ENCODE measurements around the gene TRAF3. TPM values are rescaled to one million over a fixed set of nuclear protein-coding genes. Genes with fewer than 3 reads are reported as not detected.
"Not testable (repeated sequence)": the region's sequence is repeated elsewhere in the genome, so short reads cannot be mapped to it uniquely, and the experiment has no call there.

The TRAF3 gene
- polyA plus RNA-seq, 1 experiment = 20.1 TPM

DNA sequence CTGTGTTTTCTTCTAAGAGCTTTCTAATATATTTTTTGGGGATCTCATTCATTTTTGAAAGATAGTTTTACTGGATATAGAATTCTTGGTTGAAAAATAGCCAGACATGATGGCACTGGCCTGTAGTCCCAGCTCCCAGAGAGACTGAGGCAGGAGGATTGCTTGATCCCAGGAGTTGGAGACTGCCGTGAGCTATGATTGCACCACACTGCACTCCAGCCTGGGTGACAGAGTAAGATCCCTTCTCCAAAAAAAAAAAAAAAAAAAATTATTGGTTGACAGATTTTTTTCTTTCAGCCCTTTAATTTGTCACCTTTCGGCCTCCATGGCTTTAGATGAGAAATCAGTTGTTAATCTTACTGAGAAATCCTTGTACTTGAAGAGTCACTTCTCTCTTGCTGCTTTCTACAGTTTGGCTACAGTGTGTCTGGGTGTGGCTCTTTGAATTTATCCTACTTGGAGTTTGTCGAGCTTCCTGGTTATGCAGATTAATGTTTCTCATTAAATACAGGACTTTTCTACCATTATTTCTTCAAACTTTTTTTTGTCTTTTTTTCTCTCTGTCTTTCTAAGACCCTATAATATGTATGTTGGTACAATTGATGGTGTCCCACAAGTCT is 85.0 kb downstream of the TRAF3 start:
- ChIA-PET POLR2A (interaction anchor here (0.7 kb wide), 1 partner anchor 98 kb away, joined by 18 read pairs; no protein-coding TSS in a partner anchor), CTCF (interaction anchor here (0.7 kb wide), 1 partner anchor 10 kb away, joined by 3 read pairs; no protein-coding TSS in a partner anchor)
- TF ChIP-seq, protein P1, sequence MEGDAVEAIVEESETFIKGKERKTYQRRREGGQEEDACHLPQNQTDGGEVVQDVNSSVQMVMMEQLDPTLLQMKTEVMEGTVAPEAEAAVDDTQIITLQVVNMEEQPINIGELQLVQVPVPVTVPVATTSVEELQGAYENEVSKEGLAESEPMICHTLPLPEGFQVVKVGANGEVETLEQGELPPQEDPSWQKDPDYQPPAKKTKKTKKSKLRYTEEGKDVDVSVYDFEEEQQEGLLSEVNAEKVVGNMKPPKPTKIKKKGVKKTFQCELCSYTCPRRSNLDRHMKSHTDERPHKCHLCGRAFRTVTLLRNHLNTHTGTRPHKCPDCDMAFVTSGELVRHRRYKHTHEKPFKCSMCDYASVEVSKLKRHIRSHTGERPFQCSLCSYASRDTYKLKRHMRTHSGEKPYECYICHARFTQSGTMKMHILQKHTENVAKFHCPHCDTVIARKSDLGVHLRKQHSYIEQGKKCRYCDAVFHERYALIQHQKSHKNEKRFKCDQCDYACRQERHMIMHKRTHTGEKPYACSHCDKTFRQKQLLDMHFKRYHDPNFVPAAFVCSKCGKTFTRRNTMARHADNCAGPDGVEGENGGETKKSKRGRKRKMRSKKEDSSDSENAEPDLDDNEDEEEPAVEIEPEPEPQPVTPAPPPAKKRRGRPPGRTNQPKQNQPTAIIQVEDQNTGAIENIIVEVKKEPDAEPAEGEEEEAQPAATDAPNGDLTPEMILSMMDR (IDR thresholded peaks at IDR 0.05; ENCODE audit: insufficient read depth, low read depth, low read length) = no peak
- DNase-seq (ENCODE audit: low read depth) = no peak
- Histone ChIP-seq H3K4me3 (ENCODE audit: low read depth, low read length) (no peak overlapping the region), H3K27me3 (ENCODE audit: control insufficient read depth, insufficient read depth, low read length) (no peaks in the 10 kb centered on the region), H3K36me3 (ENCODE audit: control insufficient read depth, insufficient read depth, low read length) (no peaks in the 10 kb centered on the region)

DNA sequence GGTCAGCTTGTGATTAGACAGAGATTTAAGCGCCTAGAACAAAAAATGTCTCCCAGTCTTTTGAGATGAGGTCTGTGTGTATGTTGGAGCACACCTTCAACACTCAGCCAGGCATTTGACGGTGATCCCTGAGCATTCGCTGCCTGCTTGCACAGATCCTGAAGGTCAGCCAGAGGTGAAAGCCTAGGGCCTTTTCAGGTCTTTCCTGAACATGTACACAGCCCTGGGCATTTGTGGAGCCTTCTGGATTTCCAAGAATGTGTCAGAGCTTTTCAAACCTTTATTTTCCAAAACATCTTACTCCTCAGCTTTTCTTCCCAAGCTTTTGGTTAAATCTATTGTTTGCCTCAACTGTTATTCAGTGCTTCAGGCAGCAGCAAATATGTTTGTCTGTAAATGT is 86.1 kb downstream of the TRAF3 start:
- ChIA-PET POLR2A (no interaction called here), CTCF (no interaction called here)
- Histone ChIP-seq H3K36me3 (ENCODE audit: control insufficient read depth, insufficient read depth, low read length) (no peaks in the 10 kb centered on the region), H3K4me3 (ENCODE audit: low read depth, low read length) (no peak overlapping the region), H3K27me3 (ENCODE audit: control insufficient read depth, insufficient read depth, low read length) (no peaks in the 10 kb centered on the region)
- TF ChIP-seq, protein P1 (IDR thresholded peaks at IDR 0.05; ENCODE audit: insufficient read depth, low read depth, low read length) = no peak
- DNase-seq (ENCODE audit: low read depth) = no peak

DNA sequence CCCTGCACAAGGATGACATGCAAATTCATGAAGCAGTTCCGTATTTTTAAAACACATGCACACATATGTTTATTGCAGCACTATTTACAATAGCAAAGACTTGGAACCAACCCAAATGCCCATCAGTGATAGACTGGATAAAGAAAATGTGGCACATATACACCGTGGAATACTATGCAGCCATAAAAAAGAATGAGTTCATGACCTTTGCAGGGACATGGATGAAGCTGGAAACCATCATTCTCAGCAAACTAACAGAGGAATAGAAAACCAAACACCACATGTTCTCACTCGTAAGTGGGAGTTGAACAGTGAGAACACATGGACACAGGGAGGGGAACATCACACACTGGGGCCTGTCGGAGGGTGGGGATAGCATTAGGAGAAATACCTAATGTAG is 88.7 kb downstream of the TRAF3 start:
- POLR2A ChIA-PET; DNase-seq (ENCODE audit: low read depth); H3K27me3 ChIP-seq (ENCODE audit: control insufficient read depth, insufficient read depth, low read length); H3K36me3 ChIP-seq (ENCODE audit: control insufficient read depth, insufficient read depth, low read length); H3K4me3 ChIP-seq (ENCODE audit: low read depth, low read length): not testable (repeated sequence)
- CTCF ChIA-PET = interaction anchor here (1.6 kb wide), 1 partner anchor 8 kb away, joined by 5 read pairs; no protein-coding TSS in a partner anchor

DNA sequence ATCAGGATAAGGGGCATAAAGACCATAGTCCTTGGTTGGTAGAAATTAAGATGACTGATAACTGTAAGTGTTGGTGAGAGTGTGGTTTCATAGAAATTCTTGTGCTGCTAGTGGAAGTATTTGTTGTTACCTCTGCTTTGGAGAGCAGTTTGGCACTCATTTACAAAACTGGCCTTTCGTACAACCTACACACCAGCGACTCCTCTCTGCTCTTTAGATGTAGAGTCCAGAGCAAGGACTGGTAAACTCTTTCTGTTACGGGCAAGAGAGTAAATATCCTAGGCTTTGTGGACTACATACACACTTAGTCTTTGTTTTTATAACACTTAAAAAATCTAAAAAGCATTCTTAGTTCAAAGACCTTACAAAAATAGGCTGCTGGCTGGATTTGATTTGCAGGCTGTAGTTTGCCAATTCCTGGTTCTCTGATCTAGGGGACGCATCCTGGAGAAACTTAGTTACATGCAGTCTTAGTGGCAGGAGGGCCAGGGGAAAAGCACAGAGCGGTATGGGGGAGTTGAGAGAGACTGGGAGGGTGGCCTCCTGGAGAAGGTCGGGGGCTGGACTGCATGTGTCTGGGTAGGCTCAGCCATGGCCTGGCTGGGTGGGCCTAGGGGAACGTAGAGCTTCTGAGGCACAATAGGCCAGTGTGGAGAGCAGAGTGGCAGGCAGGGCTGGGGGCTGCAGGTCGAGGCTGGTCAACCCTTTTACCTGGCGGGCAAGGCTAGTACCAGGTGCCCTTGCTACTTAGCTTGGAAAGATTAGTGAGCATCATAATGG is 89.9 kb downstream of the TRAF3 start:
- Histone ChIP-seq H3K4me3 (ENCODE audit: low read depth, low read length) (no peak overlapping the region), H3K36me3 (ENCODE audit: control insufficient read depth, insufficient read depth, low read length) (peaks cover 5% of the 10 kb centered on the region), H3K27me3 (ENCODE audit: control insufficient read depth, insufficient read depth, low read length) (no peaks in the 10 kb centered on the region)
- ChIA-PET POLR2A (no interaction called here), CTCF (interaction anchor here (1.6 kb wide), 1 partner anchor 10 kb away, joined by 5 read pairs; no protein-coding TSS in a partner anchor)
- TF ChIP-seq, protein P1 (IDR thresholded peaks at IDR 0.05; ENCODE audit: insufficient read depth, low read depth, low read length) = no peak
- no peak for DNase-seq (ENCODE audit: low read depth)

DNA sequence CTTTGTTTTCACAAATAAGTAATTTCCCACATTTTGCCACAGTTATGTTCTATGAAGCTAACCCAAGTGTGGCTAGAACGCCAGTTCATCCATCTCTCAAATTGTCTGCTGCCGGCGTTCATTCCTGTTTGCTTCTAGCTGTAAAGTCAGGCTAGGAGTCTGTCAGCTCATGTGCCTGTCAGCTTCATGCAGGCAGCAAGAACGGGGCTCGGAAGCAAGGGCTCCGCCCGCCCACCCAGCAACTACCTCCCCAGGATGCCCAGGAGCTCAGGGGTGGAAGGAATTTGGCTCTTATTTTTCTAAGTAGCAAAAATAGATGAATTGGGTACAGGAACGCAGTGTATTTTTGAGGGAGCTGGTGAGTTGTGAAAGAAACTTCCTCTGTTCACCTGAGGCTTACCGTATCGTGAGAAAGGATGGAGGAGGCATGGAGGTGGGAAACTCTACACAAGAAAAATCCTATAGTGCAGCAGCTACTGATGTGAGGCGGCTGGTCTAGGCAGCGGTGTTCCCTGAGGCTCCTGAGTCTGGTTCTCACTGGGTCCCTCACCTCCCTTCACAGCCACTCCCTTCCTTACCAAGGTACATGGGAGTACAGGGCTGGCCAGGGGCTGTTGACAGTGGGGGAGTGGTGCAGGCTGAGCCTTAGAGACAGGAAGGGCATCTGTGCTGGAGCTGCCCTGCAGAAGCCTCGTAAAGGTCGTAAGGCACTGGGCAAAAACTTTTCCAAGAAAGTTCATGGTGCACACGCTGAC is 90.8 kb downstream of the TRAF3 start:
- TF ChIP-seq, protein P1 (IDR thresholded peaks at IDR 0.05; ENCODE audit: insufficient read depth, low read depth, low read length) = no peak
- Histone ChIP-seq H3K36me3 (ENCODE audit: control insufficient read depth, insufficient read depth, low read length) (peaks cover 6% of the 10 kb centered on the region), H3K4me3 (ENCODE audit: low read depth, low read length) (no peak overlapping the region), H3K27me3 (ENCODE audit: control insufficient read depth, insufficient read depth, low read length) (no peaks in the 10 kb centered on the region)
- ChIA-PET POLR2A (no interaction called here), CTCF (interaction anchor here (2.2 kb wide), 1 partner anchor 10 kb away, joined by 7 read pairs; no protein-coding TSS in a partner anchor)
- DNase-seq (ENCODE audit: low read depth) = no peak

Measured in BJ (cell line).